Prostate gland (tissue), 2 donors: ENCODE data around the gene BTD. TPM values are rescaled to one million over a fixed set of nuclear protein-coding genes. Genes with fewer than 3 reads are reported as not detected.

Source experiments
- DNase-seq: peaks from one replicate; pipeline ENCODE4 v3.0.0-alpha.2; 2019; ENCODE audit warnings: low spot score
- H3K27ac ChIP-seq, 2 donors: fragments of 200-600 bp; sonication (generic); 2 replicates each; pipeline ENCODE4 v1.5.1; 2017 to 2019
- H3K27me3 ChIP-seq: fragments of 200-600 bp; sonication (generic); replicated peaks from 2 replicates; pipeline ENCODE4 v1.5.1; 2019; ENCODE audit not compliant: insufficient read depth
- H3K36me3 ChIP-seq, 2 donors: fragments of 200-600 bp; sonication (generic); 1 replicate in 1 of 2; 2 replicates in 1 of 2; pipeline versions ENCODE4 v1.5.1 to v1.8.1; 2017 to 2019
- H3K4me1 ChIP-seq: fragments of 200-600 bp; sonication (generic); replicated peaks from 2 replicates; pipeline ENCODE4 v1.5.1; 2019
- H3K4me3 ChIP-seq, 2 donors: fragments of 200-600 bp; sonication (generic); 2 replicates each; pipeline ENCODE4 v1.5.1; 2017 to 2019
- H3K9me3 ChIP-seq: fragments of 200-600 bp; sonication (generic); 2 replicates; pipeline ENCODE4 v1.5.1; 2017
- POLR2A ChIP-seq: fragments of 450-650 bp; IDR thresholded peaks from one replicate; pipeline ENCODE4 v1.6.1; 2016; ENCODE audit warnings: antibody characterized with exemption, mild to moderate bottlenecking
- POLR2AphosphoS5 ChIP-seq: sonication (generic); formaldehyde crosslinking; IDR thresholded peaks from one replicate; pipeline ENCODE4 v1.6.1; 2017; ENCODE audit warnings: antibody characterized with exemption
- WGBS: methylation state at CpG from one replicate; pipeline ENCODE4 v1.1.5; 2018; 5-methylcytosine and 5-hydroxymethylcytosine counted together
- intact Hi-C: fragments of 100-400 bp; cut with DNase I; formaldehyde crosslinking; loops from one replicate; pipeline ENCODE4 v1.14.2; 2022
- total RNA-seq, 2 donors: library from RNA; depleted of rRNA; stranded (reverse); fragments of >200 nt; gene quantifications; one replicate each; pipeline ENCODE4 v1.1.0, GENCODE V29; 2016
- TF ChIP-seq, protein P1 (sequence below), 4 experiments: fragments of 200-600 bp in 2 of 4; fragments of 450-650 bp in 2 of 4; sonication (generic) in 2 of 4; IDR thresholded peaks; 1 replicate in 3 of 4; 2 replicates in 1 of 4; pipeline ENCODE4 v1.5.1; 2016 to 2019; ENCODE audit warnings: antibody characterized with exemption in 4 of 4, mild to moderate bottlenecking in 2 of 4, moderate library complexity in 2 of 4

Gene BTD
- total RNA-seq, 2 donors from 2014 or later: 34.4 to 42.7 TPM

DNA sequence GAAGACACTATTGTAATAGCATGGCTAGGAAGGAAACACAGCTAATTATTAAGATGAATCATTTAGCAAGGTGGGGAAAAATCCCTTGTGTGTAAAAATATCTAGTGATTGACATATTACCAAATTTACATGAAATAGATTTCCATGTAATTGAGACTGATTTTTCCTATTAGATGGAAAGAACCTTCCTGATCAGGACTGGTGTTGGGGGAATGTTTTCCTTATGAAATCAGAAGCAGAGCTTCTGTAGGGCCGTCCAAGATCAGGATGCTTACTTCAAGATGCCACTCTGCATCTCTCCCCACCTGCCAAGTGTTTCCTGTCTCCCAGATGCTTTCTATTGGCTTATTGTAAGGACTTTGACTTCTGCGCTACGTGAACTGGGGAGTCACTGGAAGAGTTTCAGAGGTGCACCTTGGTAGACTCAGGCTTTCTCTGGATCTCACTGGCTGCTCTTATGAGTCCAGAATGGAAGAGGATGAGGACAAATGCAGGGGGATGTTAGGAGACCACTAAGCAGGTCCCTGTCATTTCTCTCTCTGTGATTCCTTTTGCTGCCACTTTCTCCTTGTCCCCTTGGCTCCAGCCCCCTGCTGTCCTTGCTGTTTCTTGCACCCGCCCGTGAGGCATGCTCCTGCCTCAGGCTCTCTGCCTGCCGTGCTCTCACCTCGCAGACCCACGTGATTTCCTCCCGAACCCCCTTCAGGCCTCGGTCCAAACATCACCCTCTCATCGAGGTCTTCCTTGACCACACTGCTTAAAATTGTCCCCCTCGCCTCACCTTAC lies 30.1 kb downstream of the BTD start:
- Histone ChIP-seq H3K4me3 (no peak overlapping the region), H3K4me1 (peaks cover 14% of the 10 kb centered on the region), H3K36me3 (no peaks in the 10 kb centered on the region), H3K27ac (peak overlapping the region in 1 of 2 donors; percentile 58), H3K9me3 (no peaks in the 10 kb centered on the region), H3K27me3 (no peaks in the 10 kb centered on the region)
- DNase-seq: no peak
- no peak for TF ChIP-seq POLR2A
- TF ChIP-seq, protein P1, sequence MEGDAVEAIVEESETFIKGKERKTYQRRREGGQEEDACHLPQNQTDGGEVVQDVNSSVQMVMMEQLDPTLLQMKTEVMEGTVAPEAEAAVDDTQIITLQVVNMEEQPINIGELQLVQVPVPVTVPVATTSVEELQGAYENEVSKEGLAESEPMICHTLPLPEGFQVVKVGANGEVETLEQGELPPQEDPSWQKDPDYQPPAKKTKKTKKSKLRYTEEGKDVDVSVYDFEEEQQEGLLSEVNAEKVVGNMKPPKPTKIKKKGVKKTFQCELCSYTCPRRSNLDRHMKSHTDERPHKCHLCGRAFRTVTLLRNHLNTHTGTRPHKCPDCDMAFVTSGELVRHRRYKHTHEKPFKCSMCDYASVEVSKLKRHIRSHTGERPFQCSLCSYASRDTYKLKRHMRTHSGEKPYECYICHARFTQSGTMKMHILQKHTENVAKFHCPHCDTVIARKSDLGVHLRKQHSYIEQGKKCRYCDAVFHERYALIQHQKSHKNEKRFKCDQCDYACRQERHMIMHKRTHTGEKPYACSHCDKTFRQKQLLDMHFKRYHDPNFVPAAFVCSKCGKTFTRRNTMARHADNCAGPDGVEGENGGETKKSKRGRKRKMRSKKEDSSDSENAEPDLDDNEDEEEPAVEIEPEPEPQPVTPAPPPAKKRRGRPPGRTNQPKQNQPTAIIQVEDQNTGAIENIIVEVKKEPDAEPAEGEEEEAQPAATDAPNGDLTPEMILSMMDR (IDR thresholded peaks at IDR 0.05): no peak
- TF ChIP-seq POLR2AphosphoS5: no peak
- 92% methylated on average over 12 of the region's 12 CpGs for WGBS
- intact Hi-C loops: loop anchor here (5.0 to 10.0 kb wide), 2 partner anchors 166 to 613 kb away; partner anchors contain the start of gene ANKRD28

DNA sequence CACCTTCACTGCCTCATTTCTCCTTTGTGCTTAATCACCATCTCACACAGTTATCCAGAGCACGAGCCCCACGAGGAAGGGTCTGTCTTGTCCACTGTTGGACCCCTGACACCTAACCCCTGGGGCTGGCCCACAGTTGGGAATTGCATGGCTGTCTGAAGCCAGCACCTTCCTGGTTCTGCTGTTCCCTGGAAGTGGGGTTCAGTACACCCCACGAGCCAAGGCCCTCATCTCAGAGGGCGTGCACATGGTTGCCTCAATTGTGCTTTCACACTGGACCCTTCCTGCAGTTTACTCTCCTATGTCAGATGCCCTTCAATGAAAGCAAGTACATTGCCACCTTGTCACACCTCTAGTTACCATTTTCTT lies 30.7 kb downstream of the BTD start:
- intact Hi-C loops: loop anchor here (5.0 to 10.0 kb wide), 2 partner anchors 165 to 613 kb away; partner anchors contain the start of gene ANKRD28

DNA sequence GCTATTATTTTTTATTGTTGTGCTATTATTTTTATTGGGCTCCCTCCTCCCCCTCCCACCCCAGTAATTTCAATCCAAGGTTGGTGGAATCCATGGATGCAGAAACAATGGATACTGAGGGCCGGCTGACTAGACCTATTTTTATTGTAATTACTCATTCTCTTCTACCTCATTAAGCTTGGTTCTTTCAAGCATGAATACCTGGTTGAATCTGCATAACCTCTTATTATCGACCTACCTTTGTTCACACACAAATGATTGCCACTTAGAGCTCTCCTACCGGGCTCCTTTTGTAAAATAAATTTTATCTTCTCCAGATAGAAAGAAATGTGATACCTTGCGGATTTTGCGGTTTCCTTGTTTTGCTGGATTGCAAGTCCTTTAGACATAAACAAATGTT lies 31.6 kb downstream of the BTD start:
- Histone ChIP-seq H3K36me3 (no peaks in the 10 kb centered on the region), H3K27ac (peak overlapping the region; percentile 35 to 72), H3K27me3 (no peaks in the 10 kb centered on the region), H3K4me1 (peaks cover 14% of the 10 kb centered on the region), H3K9me3 (no peaks in the 10 kb centered on the region), H3K4me3 (no peak overlapping the region)
- TF ChIP-seq, protein P1 (IDR thresholded peaks at IDR 0.05): no peak
- TF ChIP-seq POLR2AphosphoS5: no peak
- TF ChIP-seq POLR2A: no peak
- intact Hi-C loops: loop anchor here (5.0 to 10.0 kb wide), 2 partner anchors 164 to 612 kb away; partner anchors contain the start of gene ANKRD28
- no peak for DNase-seq
- 79% methylated on average over 5 of the region's 5 CpGs for WGBS

More for the DNA sequence above, 30.7 kb downstream of the BTD start:
- TF ChIP-seq POLR2A (no peak), POLR2AphosphoS5 (no peak)
- TF ChIP-seq, protein P1 (IDR thresholded peaks at IDR 0.05): no peak
- Histone ChIP-seq H3K36me3 (no peaks in the 10 kb centered on the region), H3K27me3 (no peaks in the 10 kb centered on the region), H3K4me3 (no peak overlapping the region), H3K9me3 (no peaks in the 10 kb centered on the region), H3K4me1 (peaks cover 14% of the 10 kb centered on the region), H3K27ac (no peak overlapping the region)
- DNase-seq: no peak
- 96% methylated on average over 4 of the region's 4 CpGs for WGBS

DNA sequence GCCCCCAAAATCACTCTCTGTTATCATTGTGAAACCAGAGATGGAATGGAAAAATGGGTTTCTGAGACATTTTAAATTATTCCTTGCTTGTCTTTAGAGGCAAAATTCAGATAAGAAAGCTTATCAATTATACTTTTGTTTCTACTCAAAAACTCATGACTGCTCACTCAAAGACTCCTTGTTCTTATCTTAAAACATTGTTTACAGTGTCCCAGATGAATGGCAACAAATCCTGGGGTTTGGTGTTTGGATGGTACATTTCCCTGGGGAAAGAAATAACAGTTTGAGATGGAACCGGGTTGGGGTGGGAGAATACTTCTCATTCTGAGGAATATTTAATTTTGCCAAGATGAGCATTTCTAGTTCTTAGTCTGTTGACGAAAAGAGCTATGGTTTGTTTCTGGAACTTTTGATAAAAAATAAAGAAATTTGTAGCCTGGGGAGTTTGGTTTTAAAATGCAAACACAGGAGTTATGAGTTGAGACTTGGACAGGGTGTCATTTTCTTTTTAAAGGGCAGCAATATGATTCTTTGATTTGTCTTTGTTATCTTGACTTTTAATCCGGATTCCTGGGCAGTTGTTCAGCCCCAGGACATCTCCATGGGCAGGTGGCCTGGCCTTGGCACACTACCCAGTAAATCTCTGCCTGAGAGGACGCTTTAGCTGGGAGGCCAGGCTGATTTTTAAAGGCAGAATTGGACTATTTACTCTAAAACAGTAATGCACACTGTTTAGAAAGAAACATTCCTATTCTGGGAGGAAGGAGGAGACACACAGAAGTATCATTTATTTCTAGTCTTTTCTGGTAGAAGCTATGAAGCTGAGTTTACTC lies 32.4 kb downstream of the BTD start:
- WGBS: 8% methylated on average over 4 of the region's 4 CpGs
- no peaks in the 10 kb centered on the region for H3K36me3 ChIP-seq

More for the DNA sequence above, 32.4 kb downstream of the BTD start:
- peak; percentile 56 for DNase-seq
- peak; percentile 58 for TF ChIP-seq POLR2AphosphoS5
- TF ChIP-seq POLR2A: no peak
- TF ChIP-seq, protein P1 (IDR thresholded peaks at IDR 0.05): no peak
- no peak overlapping the region for H3K4me3 ChIP-seq
- H3K27me3 ChIP-seq: no peaks in the 10 kb centered on the region
- intact Hi-C loops: loop anchor here (5.0 to 10.0 kb wide), 2 partner anchors 163 to 611 kb away; partner anchors contain the start of gene ANKRD28
- peaks cover 14% of the 10 kb centered on the region for H3K4me1 ChIP-seq
- H3K27ac ChIP-seq: peak overlapping the region; percentile 35 to 72
- H3K9me3 ChIP-seq: no peaks in the 10 kb centered on the region
